Mesenteric fat pad (tissue), 1 donor: ENCODE results near the gene UBN1. TPM values are rescaled to one million over a fixed set of nuclear protein-coding genes. Genes with fewer than 3 reads are reported as not detected.

Experiments
- DNase-seq: peaks from one replicate; pipeline ENCODE4 v3.0.0-alpha.2; 2020; ENCODE audit warnings: low spot score
- total RNA-seq: library from RNA; stranded (reverse); fragmentation: NEBNext Ultra II Directional; extraction: Animal tissue kit (Norgen Biotek cat#: 25700); gene quantifications from one replicate; pipeline ENCODE4 v1.2.1, GENCODE V29; 2021
- donor health status: DM: yes; HTN: yes; CAD: no.

The UBN1 gene
- total RNA-seq, 1 donor from 2014 or later, result 54.3 TPM

GRCh38 chr16:4859900-4860255, 12.6 kb downstream of the UBN1 start:
- no peak for DNase-seq

- DNase-seq, result no peak
Observed at GRCh38 chr16:4860727-4861342, 13.6 kb downstream of the UBN1 start.

GRCh38 chr16:4862639-4863038, 15.4 kb downstream of the UBN1 start:
- no peak for DNase-seq

GRCh38 chr16:4864728-4865127, 17.4 kb downstream of the UBN1 start:
- DNase-seq, result no peak

- DNase-seq, result no peak
Observed at GRCh38 chr16:4865231-4865860, 18.1 kb downstream of the UBN1 start.

GRCh38 chr16:4866586-4866985, 19.3 kb downstream of the UBN1 start:
- DNase-seq, result no peak

- no peak for DNase-seq
Observed at GRCh38 chr16:4868026-4868425, 20.7 kb downstream of the UBN1 start.

- no peak for DNase-seq
Observed at GRCh38 chr16:4868535-4868934, 21.3 kb downstream of the UBN1 start.

- DNase-seq, result no peak
Observed at GRCh38 chr16:4869147-4869805, 22.0 kb downstream of the UBN1 start.

- DNase-seq, result no peak
Observed at GRCh38 chr16:4870138-4870671, 22.9 kb downstream of the UBN1 start.

- DNase-seq, result no peak
Observed at GRCh38 chr16:4871071-4871470, 23.8 kb downstream of the UBN1 start.

GRCh38 chr16:4873091-4873490, 25.8 kb downstream of the UBN1 start:
- DNase-seq, result peak; percentile 73

- DNase-seq, result peak; percentile 77
Observed at GRCh38 chr16:4874666-4875065, 27.4 kb downstream of the UBN1 start.

GRCh38 chr16:4876646-4877379, 29.5 kb downstream of the UBN1 start:
- no peak for DNase-seq

GRCh38 chr16:4877380-4877685, 30.1 kb downstream of the UBN1 start:
- no peak for DNase-seq

- DNase-seq, result no peak
Observed at GRCh38 chr16:4879049-4879448, 31.8 kb downstream of the UBN1 start.

- no peak for DNase-seq
Observed at GRCh38 chr16:4880006-4880580, 32.8 kb downstream of the UBN1 start.

GRCh38 chr16:4882000-4882632, 34.8 kb downstream of the UBN1 start:
- no peak for DNase-seq

GRCh38 chr16:4882633-4883285, 35.5 kb downstream of the UBN1 start:
- DNase-seq, result no peak

- no peak for DNase-seq
Observed at GRCh38 chr16:4883501-4883900, 36.2 kb downstream of the UBN1 start.

- DNase-seq, result no peak
Observed at GRCh38 chr16:4884209-4884608, 36.9 kb downstream of the UBN1 start.
